Measurements from ENCODE around the gene HOXB5.

DNA sequence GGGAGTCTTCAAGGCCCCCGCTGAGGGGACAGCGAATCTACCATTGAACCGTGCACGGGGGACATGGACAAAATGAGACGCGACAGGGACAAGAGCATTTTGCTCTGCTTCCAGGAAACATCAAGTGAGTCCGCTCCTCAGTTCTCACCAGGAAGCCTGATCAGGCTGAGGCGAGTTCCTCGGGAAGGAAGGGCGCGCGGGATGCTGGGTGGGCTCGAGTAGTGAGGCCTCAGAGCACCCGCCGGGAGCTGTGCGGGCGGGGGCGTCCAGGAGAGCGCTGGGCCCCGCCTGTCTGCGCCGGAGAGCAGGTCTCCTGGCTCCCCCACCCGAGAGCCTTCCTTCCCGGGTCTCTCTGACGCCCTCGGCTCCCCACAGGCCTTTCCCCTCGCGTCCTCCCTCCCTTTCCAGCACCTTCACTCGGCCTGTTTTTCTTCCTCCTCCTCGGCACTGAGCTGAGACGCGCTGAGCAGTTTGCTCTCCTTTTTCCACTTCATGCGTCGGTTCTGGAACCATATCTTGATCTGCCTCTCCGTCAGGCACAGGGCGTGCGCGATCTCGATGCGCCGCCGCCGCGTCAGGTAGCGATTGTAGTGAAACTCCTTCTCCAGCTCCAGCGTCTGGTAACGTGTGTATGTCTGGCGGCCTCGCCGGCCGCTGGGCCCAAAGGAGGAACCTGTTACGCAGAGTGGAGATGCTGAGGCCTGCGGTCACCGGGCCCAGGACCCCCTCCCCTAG, 2.6 kb upstream of the HOXB5 start:
- TF ChIP-seq, protein P1, sequence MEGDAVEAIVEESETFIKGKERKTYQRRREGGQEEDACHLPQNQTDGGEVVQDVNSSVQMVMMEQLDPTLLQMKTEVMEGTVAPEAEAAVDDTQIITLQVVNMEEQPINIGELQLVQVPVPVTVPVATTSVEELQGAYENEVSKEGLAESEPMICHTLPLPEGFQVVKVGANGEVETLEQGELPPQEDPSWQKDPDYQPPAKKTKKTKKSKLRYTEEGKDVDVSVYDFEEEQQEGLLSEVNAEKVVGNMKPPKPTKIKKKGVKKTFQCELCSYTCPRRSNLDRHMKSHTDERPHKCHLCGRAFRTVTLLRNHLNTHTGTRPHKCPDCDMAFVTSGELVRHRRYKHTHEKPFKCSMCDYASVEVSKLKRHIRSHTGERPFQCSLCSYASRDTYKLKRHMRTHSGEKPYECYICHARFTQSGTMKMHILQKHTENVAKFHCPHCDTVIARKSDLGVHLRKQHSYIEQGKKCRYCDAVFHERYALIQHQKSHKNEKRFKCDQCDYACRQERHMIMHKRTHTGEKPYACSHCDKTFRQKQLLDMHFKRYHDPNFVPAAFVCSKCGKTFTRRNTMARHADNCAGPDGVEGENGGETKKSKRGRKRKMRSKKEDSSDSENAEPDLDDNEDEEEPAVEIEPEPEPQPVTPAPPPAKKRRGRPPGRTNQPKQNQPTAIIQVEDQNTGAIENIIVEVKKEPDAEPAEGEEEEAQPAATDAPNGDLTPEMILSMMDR (conservative IDR thresholded peaks at IDR 0.05 in 1 of 2, IDR thresholded peaks at IDR 0.05 in 1 of 2; ENCODE audit: extremely low read depth in 1 of 2, insufficient read depth in 1 of 2, low read depth in 1 of 2, low read length in 2 of 2), result no peak
- no peak for TF ChIP-seq EZH2 (IDR thresholded peaks at IDR 0.05; ENCODE audit: borderline replicate concordance, low read length)
